Prostate gland (tissue), 2 donors: ENCODE results near the gene TMEM120B.

Source experiments
- POLR2A ChIP-seq: fragments of 450-650 bp; IDR thresholded peaks from one replicate; pipeline ENCODE4 v1.6.1; 2016; ENCODE audit warnings: antibody characterized with exemption, mild to moderate bottlenecking
- POLR2AphosphoS5 ChIP-seq: sonication (generic); formaldehyde crosslinking; IDR thresholded peaks from one replicate; pipeline ENCODE4 v1.6.1; 2017; ENCODE audit warnings: antibody characterized with exemption
- TF ChIP-seq, protein P1 (sequence below), 4 experiments: fragments of 200-600 bp in 2 of 4; fragments of 450-650 bp in 2 of 4; sonication (generic) in 2 of 4; IDR thresholded peaks; 1 replicate in 3 of 4; 2 replicates in 1 of 4; pipeline ENCODE4 v1.5.1; 2016 to 2019; ENCODE audit warnings: antibody characterized with exemption in 4 of 4, mild to moderate bottlenecking in 2 of 4, moderate library complexity in 2 of 4

DNA sequence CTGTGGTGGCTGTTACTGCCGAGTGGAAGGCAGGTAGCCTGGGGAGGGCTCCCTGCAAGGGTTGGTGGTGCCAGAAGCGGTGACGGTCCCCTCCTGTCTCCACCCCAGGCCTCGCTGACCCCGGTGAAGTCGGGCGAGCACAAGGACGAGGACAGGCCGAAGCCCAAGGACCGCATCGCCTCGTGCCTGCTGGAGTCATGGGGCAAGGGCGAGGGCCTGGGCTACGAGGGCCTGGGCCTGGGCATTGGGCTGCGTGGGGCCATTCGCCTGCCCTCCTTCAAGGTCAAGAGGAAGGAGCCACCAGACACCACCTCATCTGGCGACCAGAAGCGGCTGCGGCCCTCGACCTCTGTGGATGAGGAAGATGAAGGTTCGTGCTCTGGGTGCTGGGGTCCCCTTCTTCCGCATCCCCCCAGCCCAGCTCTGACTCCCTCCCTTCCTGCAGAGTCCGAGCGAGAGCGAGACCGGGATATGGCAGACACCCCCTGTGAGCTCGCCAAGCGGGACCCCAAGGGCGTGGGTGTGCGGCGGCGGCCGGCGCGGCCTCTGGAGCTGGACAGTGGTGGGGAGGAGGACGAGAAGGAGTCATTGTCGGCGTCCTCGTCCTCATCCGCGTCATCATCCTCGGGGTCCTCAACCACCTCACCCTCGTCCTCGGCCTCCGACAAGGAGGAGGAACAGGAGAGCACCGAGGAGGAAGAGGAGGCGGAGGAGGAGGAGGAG is 104.5 kb downstream of the TMEM120B start:
- TF ChIP-seq, protein P1, sequence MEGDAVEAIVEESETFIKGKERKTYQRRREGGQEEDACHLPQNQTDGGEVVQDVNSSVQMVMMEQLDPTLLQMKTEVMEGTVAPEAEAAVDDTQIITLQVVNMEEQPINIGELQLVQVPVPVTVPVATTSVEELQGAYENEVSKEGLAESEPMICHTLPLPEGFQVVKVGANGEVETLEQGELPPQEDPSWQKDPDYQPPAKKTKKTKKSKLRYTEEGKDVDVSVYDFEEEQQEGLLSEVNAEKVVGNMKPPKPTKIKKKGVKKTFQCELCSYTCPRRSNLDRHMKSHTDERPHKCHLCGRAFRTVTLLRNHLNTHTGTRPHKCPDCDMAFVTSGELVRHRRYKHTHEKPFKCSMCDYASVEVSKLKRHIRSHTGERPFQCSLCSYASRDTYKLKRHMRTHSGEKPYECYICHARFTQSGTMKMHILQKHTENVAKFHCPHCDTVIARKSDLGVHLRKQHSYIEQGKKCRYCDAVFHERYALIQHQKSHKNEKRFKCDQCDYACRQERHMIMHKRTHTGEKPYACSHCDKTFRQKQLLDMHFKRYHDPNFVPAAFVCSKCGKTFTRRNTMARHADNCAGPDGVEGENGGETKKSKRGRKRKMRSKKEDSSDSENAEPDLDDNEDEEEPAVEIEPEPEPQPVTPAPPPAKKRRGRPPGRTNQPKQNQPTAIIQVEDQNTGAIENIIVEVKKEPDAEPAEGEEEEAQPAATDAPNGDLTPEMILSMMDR (IDR thresholded peaks at IDR 0.05) = no peak
- TF ChIP-seq POLR2A = no peak
- TF ChIP-seq POLR2AphosphoS5 = no peak
